Hepatic stellate cell (primary cell): Measurements from ENCODE around the gene PBX1.
A peak's percentile ranks its signal among the peaks of the same experiment; 100 is the strongest.

ENCODE experiments used
- DNase-seq: peaks from one replicate; pipeline ENCODE4 v3.0.0; 2011; ENCODE audit warnings: low spot score

The PBX1 gene

GRCh38 chr1:164723296-164723798 is 164.4 kb downstream of the PBX1 start:
- DNase-seq = no peak

- DNase-seq = no peak
Observed at GRCh38 chr1:164725401-164725800, 166.4 kb downstream of the PBX1 start.

GRCh38 chr1:164726235-164726634 is 167.3 kb downstream of the PBX1 start:
- peak; percentile 37 for DNase-seq

GRCh38 chr1:164728719-164729118 is 169.7 kb downstream of the PBX1 start:
- no peak for DNase-seq

GRCh38 chr1:164731161-164731876 is 172.3 kb downstream of the PBX1 start:
- no peak for DNase-seq

GRCh38 chr1:164733070-164733469 is 174.1 kb downstream of the PBX1 start:
- no peak for DNase-seq

- no peak for DNase-seq
Observed at GRCh38 chr1:164733734-164734133, 174.8 kb downstream of the PBX1 start.

- DNase-seq = no peak
Observed at GRCh38 chr1:164735315-164736052, 176.5 kb downstream of the PBX1 start.

GRCh38 chr1:164736137-164736536 is 177.2 kb downstream of the PBX1 start:
- DNase-seq = no peak

- DNase-seq = no peak
Observed at GRCh38 chr1:164739189-164739588, 180.2 kb downstream of the PBX1 start.

- DNase-seq = no peak
Observed at GRCh38 chr1:164740000-164740526, 181.1 kb downstream of the PBX1 start.

GRCh38 chr1:164742745-164743144 is 183.8 kb downstream of the PBX1 start:
- DNase-seq = no peak

- no peak for DNase-seq
Observed at GRCh38 chr1:164743976-164744375, 185.0 kb downstream of the PBX1 start.

- no peak for DNase-seq
Observed at GRCh38 chr1:164745736-164746135, 186.8 kb downstream of the PBX1 start.

- no peak for DNase-seq
Observed at GRCh38 chr1:164746632-164747031, 187.6 kb downstream of the PBX1 start.

- peak; percentile 46 for DNase-seq
Observed at GRCh38 chr1:164748253-164748899, 189.4 kb downstream of the PBX1 start.

GRCh38 chr1:164753521-164754077 is 194.6 kb downstream of the PBX1 start:
- no peak for DNase-seq

GRCh38 chr1:164754088-164754600 is 195.2 kb downstream of the PBX1 start:
- no peak for DNase-seq

- DNase-seq = no peak
Observed at GRCh38 chr1:164755690-164756089, 196.7 kb downstream of the PBX1 start.

- DNase-seq = no peak
Observed at GRCh38 chr1:164756741-164757140, 197.8 kb downstream of the PBX1 start.

GRCh38 chr1:164757625-164758024 is 198.6 kb downstream of the PBX1 start:
- no peak for DNase-seq
